HepG2 (cell line): ENCODE measurements around the gene INTS2. TPM values are rescaled to one million over a fixed set of nuclear protein-coding genes. Genes with fewer than 3 reads are reported as not detected.
A peak's percentile ranks its signal among the peaks of the same experiment; 100 is the strongest.

Source experiments
- BRCA1 ChIP-seq: sonication (generic); formaldehyde crosslinking; IDR thresholded peaks from 2 replicates; pipeline ENCODE4 v1.4.0; 2020; ENCODE audit warnings: missing genetic modification reagents
- CHD2 ChIP-seq: IDR thresholded peaks from 2 replicates; pipeline ENCODE4 v1.6.1; 2011; ENCODE audit warnings: low read depth, low read length, improper control_type of control experiment
- DNMT1 ChIP-seq: sonication (generic); formaldehyde crosslinking; IDR thresholded peaks from 2 replicates; pipeline ENCODE4 v1.5.1; 2020; ENCODE audit warnings: mild to moderate bottlenecking, missing genetic modification reagents
- HNRNPUL1 ChIP-seq: fragments of 200-400 bp; formaldehyde crosslinking; IDR thresholded peaks from 2 replicates; pipeline ENCODE4 v1.6.1; 2017; ENCODE audit warnings: low read depth, mild to moderate bottlenecking, low read length, moderate library complexity
- HOXD1 ChIP-seq: sonication (generic); formaldehyde crosslinking; IDR thresholded peaks from 2 replicates; pipeline ENCODE4 v1.5.0; 2020; ENCODE audit warnings: missing genetic modification reagents
- IKZF4 ChIP-seq: sonication (generic); formaldehyde crosslinking; IDR thresholded peaks from 2 replicates; pipeline ENCODE4 v1.5.1; 2020; ENCODE audit warnings: borderline replicate concordance, mild to moderate bottlenecking, low read depth, missing genetic modification reagents; ENCODE audit errors: not compliant biosample characterization
- LCORL ChIP-seq, 2 experiments: fragments of 450-650 bp in 1 of 2; sonication (generic) in 1 of 2; formaldehyde crosslinking in 1 of 2; IDR thresholded peaks; 2 replicates each; pipeline versions ENCODE4 v1.5.0 to v1.6.1; 2017 to 2020; ENCODE audit warnings: antibody characterized with exemption in 1 of 2, missing genetic modification reagents in 1 of 2
- NR3C1 ChIP-seq: sonication (generic); formaldehyde crosslinking; IDR thresholded peaks from 2 replicates; pipeline ENCODE4 v1.4.0; 2020; ENCODE audit warnings: missing genetic modification reagents
- POLR2G ChIP-seq: fragments of 200-400 bp; formaldehyde crosslinking; IDR thresholded peaks from 2 replicates; pipeline ENCODE4 v1.6.1; 2018; ENCODE audit warnings: mild to moderate bottlenecking, low read depth, low read length, moderate library complexity
- PRPF4 ChIP-seq: fragments of 200-400 bp; formaldehyde crosslinking; IDR thresholded peaks from 2 replicates; pipeline ENCODE4 v1.6.1; 2016; ENCODE audit warnings: low read length, low read depth; ENCODE audit not compliant: poor library complexity, severe bottlenecking
- SOX13 ChIP-seq, 3 experiments: fragments of 450-650 bp in 1 of 3; sonication (generic) in 1 of 3; formaldehyde crosslinking in 1 of 3; IDR thresholded peaks in 2 of 3; conservative IDR thresholded peaks in 1 of 3; 2 replicates each; pipeline versions ENCODE4 v1.5.0 to v1.6.1; 2016 to 2020; ENCODE audit warnings: antibody characterized with exemption in 1 of 3, mild to moderate bottlenecking in 1 of 3, missing compliant biosample characterization in 1 of 3, missing genetic modification reagents in 1 of 3, moderate library complexity in 1 of 3
- ZBTB3 ChIP-seq: sonication (generic); formaldehyde crosslinking; IDR thresholded peaks from 2 replicates; pipeline ENCODE4 v1.4.0; 2020; ENCODE audit warnings: low read depth, mild to moderate bottlenecking, moderate library complexity, missing genetic modification reagents, borderline replicate concordance
- ZNF136 ChIP-seq: sonication (generic); formaldehyde crosslinking; IDR thresholded peaks from 2 replicates; pipeline ENCODE4 v1.8.1; 2022; ENCODE audit warnings: low read depth, mild to moderate bottlenecking, moderate library complexity, missing genetic modification reagents
- ZNF207 ChIP-seq: fragments of 450-650 bp; IDR thresholded peaks from 2 replicates; pipeline ENCODE4 v1.6.1; 2016; ENCODE audit warnings: antibody characterized with exemption, borderline replicate concordance
- ZNF264 ChIP-seq: sonication (generic); formaldehyde crosslinking; IDR thresholded peaks from 2 replicates; pipeline ENCODE4 v1.4.0; 2020; ENCODE audit warnings: missing genetic modification reagents
- ZNF331 ChIP-seq: sonication (generic); formaldehyde crosslinking; IDR thresholded peaks from 2 replicates; pipeline ENCODE4 v1.4.0; 2020; ENCODE audit warnings: missing genetic modification reagents
- ZNF484 ChIP-seq: sonication (generic); formaldehyde crosslinking; IDR thresholded peaks from 2 replicates; pipeline ENCODE4 v1.5.1; 2020; ENCODE audit warnings: mild to moderate bottlenecking, low read depth, missing genetic modification reagents, borderline replicate concordance
- ZNF543 ChIP-seq: sonication (generic); formaldehyde crosslinking; IDR thresholded peaks from 2 replicates; pipeline ENCODE4 v1.4.0; 2020; ENCODE audit warnings: mild to moderate bottlenecking, missing genetic modification reagents
- ZNF891 ChIP-seq: sonication (generic); formaldehyde crosslinking; IDR thresholded peaks from 2 replicates; pipeline ENCODE4 v1.5.0; 2020; ENCODE audit warnings: mild to moderate bottlenecking, missing genetic modification reagents
- polyA plus RNA-seq, 8 experiments: library from polyadenylated mRNA; depleted of rRNA in 3 of 8; stranded (reverse) in 7 of 8; unstranded in 1 of 8; fragments of >200 nt; fragmentation: Illumina TruSeq in 4 of 8; extraction: Trizol in 4 of 8; gene quantifications; 2 replicates each; pipeline versions ENCODE4 v1.2.1 to v1.2.3, GENCODE V29; 2011 to 2016; ENCODE audit warnings: low read depth in 4 of 8, missing spikeins in 1 of 8, mixed read lengths in 1 of 8; ENCODE audit not compliant: insufficient read depth in 1 of 8
- total RNA-seq, 5 experiments: library from RNA; depleted of rRNA; stranded (reverse); fragments of >200 nt; fragmentation: Illumina TruSeq; extraction: Trizol; gene quantifications; 2 replicates each; pipeline ENCODE4 v1.2.3, GENCODE V29; 2016; ENCODE audit warnings: low read depth in 1 of 5
- TF ChIP-seq, protein P1 (sequence below): sonication (generic); formaldehyde crosslinking; IDR thresholded peaks from 2 replicates; pipeline ENCODE4 v1.5.0; 2020; ENCODE audit warnings: mild to moderate bottlenecking, missing genetic modification reagents, moderate library complexity
- TF ChIP-seq, protein P2 (sequence below): sonication (generic); formaldehyde crosslinking; IDR thresholded peaks from 2 replicates; pipeline ENCODE4 v1.9.0; 2021; ENCODE audit warnings: missing genetic modification reagents, borderline replicate concordance
- TF ChIP-seq, protein P3 (sequence below): sonication (generic); formaldehyde crosslinking; IDR thresholded peaks from 2 replicates; pipeline ENCODE4 v1.4.0; 2020; ENCODE audit warnings: missing genetic modification reagents
- TF ChIP-seq, protein P4 (sequence below): sonication (generic); formaldehyde crosslinking; IDR thresholded peaks from 2 replicates; pipeline ENCODE4 v1.4.0; 2020; ENCODE audit warnings: missing genetic modification reagents

Gene INTS2
- total and polyA plus RNA-seq, 2 of the 13 experiments (the other 11 are each of a cell fraction or from before 2014, with no cell fraction given) = 20.5 to 30.2 TPM

DNA sequence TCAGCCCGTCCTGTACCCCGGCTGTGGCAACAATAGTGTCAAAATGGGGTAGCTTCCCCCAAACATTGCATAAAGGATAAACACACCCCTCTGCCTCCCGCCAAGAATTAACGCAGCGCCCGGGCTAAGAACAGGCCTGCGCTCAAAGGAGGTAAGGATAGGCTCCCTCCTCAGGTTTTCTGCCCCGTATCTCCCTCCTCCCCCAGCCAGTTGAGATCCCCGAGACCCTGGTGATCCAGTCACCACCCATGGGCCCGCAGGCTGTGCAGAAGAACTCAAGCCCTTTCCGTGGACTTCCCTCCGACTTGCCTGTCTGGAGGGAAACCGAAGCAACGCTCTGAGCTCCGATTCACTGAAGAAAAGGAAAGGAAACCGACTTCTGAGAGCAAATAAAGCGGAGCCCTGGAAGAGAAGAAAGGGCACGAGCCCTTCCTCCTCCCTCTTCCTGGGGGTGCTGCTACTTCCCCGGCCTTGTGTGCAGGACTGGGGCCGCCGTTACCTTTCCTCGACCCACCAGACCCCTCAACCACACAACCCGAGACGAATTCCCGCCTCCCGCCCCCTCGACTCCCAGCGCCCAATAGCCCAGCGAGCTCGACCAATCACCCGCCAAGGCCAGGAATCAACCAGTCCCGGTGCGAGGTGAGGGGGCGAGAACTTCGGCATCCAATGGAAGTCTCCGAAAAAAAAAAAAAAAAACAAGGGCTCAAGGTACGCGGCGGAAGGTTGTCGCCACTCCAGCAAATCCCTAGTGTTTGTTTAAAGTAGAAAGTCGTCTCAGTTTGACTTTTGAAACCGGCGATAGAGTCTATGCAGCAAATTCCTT lies 64.6 kb downstream of the INTS2 start, which contains the start of gene BRIP1 (continued):
- TF ChIP-seq, protein P1, sequence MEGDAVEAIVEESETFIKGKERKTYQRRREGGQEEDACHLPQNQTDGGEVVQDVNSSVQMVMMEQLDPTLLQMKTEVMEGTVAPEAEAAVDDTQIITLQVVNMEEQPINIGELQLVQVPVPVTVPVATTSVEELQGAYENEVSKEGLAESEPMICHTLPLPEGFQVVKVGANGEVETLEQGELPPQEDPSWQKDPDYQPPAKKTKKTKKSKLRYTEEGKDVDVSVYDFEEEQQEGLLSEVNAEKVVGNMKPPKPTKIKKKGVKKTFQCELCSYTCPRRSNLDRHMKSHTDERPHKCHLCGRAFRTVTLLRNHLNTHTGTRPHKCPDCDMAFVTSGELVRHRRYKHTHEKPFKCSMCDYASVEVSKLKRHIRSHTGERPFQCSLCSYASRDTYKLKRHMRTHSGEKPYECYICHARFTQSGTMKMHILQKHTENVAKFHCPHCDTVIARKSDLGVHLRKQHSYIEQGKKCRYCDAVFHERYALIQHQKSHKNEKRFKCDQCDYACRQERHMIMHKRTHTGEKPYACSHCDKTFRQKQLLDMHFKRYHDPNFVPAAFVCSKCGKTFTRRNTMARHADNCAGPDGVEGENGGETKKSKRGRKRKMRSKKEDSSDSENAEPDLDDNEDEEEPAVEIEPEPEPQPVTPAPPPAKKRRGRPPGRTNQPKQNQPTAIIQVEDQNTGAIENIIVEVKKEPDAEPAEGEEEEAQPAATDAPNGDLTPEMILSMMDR (CRISPR knock-in tag) = no peak
- TF ChIP-seq HOXD1 (CRISPR knock-in tag) (no peak), ZBTB3 (no peak), ZNF891 (0 out of 2 replicates have a peak, but pooled peaks have one; percentile 65), LCORL (IDR thresholded peaks at IDR 0.05) (no peak), LCORL (CRISPR knock-in tag; IDR thresholded peaks at IDR 0.05) (no peak), ZNF484 (CRISPR knock-in tag) (no peak), POLR2G (peak; percentile 85), ZNF543 (peak; percentile 87; the same call in 1 of the 2 replicates), PRPF4 (no peak), BRCA1 (no peak), HNRNPUL1 (no peak), ZNF207 (no peak), CHD2 (peak; percentile 71; the same call in 1 of the 2 replicates), DNMT1 (CRISPR knock-in tag) (no peak), ZNF136 (CRISPR knock-in tag) (peak; percentile 68; the same call in 1 of the 2 replicates), IKZF4 (CRISPR knock-in tag) (peak; percentile 66), SOX13 (IDR thresholded peaks at IDR 0.05) (no peak), SOX13 (CRISPR knock-in tag; conservative IDR thresholded peaks at IDR 0.05 in 1 of 2, IDR thresholded peaks at IDR 0.05 in 1 of 2) (no peak), NR3C1 (no peak), ZNF264 (CRISPR knock-in tag) (peak; percentile 100), ZNF331 (CRISPR knock-in tag) (peak; percentile 19)
- TF ChIP-seq, protein P2, sequence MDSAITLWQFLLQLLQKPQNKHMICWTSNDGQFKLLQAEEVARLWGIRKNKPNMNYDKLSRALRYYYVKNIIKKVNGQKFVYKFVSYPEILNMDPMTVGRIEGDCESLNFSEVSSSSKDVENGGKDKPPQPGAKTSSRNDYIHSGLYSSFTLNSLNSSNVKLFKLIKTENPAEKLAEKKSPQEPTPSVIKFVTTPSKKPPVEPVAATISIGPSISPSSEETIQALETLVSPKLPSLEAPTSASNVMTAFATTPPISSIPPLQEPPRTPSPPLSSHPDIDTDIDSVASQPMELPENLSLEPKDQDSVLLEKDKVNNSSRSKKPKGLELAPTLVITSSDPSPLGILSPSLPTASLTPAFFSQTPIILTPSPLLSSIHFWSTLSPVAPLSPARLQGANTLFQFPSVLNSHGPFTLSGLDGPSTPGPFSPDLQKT = no peak
- TF ChIP-seq, protein P3, sequence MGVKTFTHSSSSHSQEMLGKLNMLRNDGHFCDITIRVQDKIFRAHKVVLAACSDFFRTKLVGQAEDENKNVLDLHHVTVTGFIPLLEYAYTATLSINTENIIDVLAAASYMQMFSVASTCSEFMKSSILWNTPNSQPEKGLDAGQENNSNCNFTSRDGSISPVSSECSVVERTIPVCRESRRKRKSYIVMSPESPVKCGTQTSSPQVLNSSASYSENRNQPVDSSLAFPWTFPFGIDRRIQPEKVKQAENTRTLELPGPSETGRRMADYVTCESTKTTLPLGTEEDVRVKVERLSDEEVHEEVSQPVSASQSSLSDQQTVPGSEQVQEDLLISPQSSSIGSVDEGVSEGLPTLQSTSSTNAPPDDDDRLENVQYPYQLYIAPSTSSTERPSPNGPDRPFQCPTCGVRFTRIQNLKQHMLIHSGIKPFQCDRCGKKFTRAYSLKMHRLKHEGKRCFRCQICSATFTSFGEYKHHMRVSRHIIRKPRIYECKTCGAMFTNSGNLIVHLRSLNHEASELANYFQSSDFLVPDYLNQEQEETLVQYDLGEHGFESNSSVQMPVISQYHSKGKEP (CRISPR knock-in tag) = no peak
- TF ChIP-seq, protein P4, sequence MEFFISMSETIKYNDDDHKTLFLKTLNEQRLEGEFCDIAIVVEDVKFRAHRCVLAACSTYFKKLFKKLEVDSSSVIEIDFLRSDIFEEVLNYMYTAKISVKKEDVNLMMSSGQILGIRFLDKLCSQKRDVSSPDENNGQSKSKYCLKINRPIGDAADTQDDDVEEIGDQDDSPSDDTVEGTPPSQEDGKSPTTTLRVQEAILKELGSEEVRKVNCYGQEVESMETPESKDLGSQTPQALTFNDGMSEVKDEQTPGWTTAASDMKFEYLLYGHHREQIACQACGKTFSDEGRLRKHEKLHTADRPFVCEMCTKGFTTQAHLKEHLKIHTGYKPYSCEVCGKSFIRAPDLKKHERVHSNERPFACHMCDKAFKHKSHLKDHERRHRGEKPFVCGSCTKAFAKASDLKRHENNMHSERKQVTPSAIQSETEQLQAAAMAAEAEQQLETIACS (CRISPR knock-in tag) = no peak
